NCI-H2196 treated with DMSO at 0.1 percent for 48 hours (cell line): ENCODE data around the gene KLF1.
"Not testable (repeated sequence)": the region's sequence is repeated elsewhere in the genome, so short reads cannot be mapped to it uniquely, and the experiment has no call there.

ENCODE experiments used
- DNase-seq: peaks from one replicate; lab custom pipeline; 2025; ENCODE audit not compliant: unreplicated experiment; lab: John Stamatoyannopoulos, UW

The KLF1 gene

DNA sequence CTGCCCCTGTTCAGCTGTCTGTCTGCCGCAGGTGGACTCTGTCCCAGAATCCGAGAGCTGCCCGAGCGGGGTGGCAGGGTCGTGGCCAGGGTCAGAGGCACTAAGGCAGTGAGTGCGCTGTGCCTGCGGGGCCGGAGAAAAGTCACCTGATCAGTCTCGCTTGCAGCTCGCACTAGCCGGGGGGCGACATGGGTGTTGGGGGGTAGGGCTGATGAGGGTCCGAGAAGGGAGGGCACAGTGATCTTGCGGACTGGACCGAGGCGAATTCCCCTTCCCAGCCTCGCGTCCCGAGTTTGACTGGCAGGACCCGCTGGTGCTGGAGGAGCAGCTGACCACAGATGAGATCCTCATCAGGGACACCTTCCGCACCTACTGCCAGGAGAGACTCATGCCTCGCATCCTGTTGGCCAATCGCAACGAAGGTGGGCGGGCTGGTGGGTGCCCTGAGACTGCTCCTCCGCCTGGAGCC is 4.6 kb upstream of the KLF1 start:
- DNase-seq, result no peak

DNA sequence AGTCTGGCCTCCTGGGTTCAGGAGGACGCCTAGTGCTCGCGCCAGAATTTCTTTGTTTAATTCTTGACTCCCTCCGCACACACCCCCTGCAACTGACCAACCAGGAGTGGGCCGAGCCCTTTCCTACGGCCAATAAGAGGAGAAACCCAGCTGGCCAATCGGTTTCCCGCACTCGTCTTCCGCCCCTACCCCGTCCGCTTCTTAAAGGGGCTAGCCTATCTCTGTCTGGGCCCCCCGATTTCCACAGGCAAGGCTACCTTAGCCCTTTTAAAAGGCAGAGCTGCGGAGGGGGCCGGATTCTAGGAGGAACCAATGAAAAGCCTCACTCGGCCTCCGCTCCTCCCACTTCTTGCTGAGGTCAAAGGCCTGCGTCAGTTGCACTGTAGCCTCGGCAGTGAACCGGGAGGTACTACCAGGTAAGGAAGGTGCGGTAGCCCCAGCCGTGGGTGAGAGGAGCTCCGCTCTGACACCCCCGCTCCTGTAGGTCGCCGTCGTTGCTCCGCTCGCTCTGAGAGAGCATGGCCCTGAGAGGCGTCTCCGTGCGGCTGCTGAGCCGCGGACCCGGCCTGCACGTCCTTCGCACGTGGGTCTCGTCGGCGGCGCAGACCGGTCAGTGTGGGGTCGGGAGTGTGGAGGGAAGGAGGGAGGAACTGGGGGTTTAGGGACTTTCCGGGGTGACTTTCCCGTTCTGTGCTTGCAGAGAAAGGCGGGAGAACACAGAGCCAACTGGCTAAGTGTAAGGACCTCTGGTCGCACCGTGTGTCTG is 4.0 kb upstream of the KLF1 start, which contains the start of gene GCDH:
TSS of gene GCDH (plus strand) at position 374 of the 766 bp plus-strand sequence. CDS start at position 519, 145 bp downstream.
- peak; percentile 100 for DNase-seq

DNA sequence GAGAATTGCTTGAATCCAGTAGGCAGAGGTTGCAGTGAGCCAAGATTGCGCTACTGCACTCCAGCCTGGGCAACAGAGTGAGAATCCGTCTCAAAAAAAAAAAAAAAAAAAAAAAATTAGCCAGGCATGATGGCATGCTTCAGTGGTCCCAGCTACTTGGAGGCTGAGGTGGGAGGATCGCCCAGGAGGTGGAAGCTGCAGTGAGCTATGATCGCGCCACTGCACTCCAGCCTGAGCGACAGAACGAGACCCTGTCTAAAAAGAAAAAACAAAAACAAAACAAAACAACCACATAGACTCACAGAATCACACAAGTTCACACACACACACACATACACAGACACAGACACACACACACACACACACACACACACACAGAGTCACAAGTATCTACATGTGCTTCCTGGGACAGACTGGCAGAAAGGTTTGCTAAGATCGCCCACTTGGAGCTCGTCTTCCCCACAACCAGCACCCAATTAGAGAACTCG is 3.3 kb upstream of the KLF1 start:
- DNase-seq, result not testable (repeated sequence)

GRCh38 chr19:12888006-12888603 is 1.1 kb upstream of the KLF1 start:
- DNase-seq, result no peak

DNA sequence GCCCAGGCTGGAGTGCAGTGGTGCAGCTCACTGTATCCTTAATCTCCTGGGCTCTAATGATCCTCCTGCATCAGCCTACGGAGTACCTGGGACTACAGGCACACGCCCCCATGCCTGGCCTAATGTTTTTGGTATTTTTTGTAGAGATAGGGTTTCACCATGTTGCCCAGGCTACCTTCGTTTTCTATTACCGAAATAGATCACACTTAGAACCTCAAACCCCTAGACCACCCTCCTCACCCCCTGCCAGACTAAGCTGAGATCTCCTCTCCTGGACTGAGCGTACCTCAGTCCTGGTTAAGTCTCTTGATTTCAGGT is 391 bp downstream of the KLF1 start:
- no peak for DNase-seq

DNA sequence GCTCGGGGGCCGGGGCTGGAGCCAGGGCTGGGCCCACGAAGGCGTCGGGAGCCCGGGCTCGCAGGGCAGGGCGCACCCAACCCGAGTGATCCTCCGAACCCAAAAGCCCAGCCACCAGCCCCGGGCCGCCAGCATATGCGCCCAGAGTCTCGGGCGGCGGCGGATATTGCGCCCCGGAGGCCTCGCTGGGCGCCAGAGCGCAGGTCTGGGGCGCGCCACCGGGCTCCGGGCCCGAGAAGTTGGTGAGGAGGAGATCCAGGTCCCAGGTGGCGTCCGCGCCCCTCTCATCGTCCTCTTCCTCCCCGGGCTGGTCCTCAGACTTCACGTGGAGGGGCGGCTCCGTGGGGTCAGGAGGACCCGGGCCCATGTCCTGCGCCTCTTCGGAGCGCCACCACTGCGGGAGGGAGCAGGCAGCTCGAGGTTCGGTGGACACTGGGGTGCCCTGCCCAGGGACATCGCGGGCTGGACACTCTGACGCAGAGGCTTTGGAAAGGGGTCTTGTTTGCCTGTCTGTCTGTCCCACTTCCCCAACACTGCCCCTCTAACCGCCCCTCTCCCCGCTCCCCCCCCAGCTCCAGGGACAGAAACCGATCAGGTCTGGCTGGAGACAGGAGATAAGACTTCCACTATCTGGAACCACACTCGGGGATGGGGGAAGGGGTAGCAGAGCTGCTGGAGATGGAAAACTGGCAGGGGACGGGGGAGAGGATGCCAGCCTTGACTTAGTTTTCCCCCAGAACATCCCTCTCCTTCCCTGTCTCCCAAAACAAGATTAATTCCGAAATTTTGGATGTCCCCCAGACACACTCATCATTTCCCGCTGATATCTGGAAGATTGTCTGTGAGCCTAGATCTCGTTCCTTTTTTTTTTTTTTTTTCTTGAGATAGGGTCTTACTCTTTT is 1.0 kb downstream of the KLF1 start:
- no peak for DNase-seq

- DNase-seq, result peak; percentile 82
Observed at GRCh38 chr19:12884926-12885748, 1.9 kb downstream of the KLF1 start.

- DNase-seq, result no peak
Observed at GRCh38 chr19:12884627-12884925, 2.4 kb downstream of the KLF1 start.

DNA sequence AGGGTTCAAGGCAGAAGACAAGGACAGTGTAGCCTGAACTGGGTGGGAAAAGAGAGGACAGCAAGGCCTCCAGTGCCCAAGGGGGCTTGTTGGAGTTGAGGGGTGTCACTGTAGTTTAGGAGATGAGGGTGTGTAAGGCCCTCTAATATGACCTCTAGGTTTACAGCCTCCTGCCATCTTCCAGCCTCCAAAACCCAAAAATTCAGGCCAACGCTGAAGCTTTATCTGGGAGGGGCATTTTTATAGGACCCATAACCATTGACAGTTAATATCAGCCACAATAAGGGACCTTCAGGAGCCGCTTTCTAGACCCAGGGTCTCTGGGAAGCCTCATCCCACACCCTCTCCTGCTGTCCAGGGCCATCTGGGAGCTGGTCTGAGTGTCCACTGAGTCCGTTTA is 2.8 kb downstream of the KLF1 start:
- DNase-seq, result no peak

- DNase-seq, result no peak
Observed at GRCh38 chr19:12882589-12882988, 4.4 kb downstream of the KLF1 start.

DNA sequence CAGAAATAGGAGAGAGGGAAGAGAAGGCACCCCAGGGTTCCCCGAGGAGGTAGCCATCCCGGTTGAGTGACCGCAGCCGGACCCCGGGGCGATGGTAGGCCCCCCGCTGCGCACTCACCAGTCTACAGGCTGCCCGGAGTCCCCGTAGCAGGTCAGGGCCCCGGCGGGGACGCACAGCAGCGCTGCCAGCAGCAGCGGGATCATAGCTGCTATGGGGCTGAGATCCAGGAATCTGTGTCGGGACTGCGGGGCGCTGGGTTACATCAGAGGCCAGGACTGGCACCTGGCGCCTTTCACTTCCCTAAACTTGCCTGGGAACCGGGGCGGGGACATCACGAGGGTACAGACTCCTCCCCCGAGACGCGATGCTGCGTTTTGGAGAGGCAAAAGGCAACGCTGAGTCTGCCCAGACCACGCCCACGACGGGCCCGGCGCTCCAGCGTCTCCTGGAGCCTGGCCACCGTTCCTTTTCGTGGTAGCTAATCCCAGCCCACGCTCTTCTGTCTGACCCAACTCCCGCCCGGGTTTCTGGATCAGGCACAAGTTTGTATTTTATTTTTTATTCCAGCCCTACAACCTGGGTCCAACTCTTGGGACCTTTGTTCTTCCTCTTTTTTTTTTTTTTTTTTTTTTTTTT is 5.7 kb downstream of the KLF1 start, which contains the start of gene DNASE2:
TSS of gene DNASE2 (minus strand) at position 278 of the 637 bp plus-strand sequence. CDS start at position 204, 74 bp downstream.
- peak; percentile 92 for DNase-seq

- no peak for DNase-seq
Observed at GRCh38 chr19:12880551-12881171, 6.3 kb downstream of the KLF1 start.

DNA sequence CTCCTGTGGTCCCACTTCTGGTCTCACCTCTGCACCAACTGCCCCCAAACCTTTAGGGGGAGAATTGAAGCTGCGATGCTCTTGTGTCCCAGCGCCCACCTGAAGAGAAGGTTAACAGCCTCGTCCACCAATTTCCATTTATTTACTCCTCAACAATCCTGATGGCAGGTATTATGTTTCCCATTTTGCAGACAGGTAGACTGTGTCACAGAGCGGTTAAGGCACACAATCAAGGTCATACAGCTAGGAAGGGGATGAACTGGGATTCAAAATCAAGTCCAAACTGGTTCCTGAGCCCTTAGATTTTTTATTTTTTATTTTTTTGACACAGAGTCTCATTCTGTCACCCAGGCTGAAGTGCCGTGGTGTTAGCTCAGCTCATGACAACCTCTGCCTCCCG is 11.9 kb downstream of the KLF1 start:
- no peak for DNase-seq

GRCh38 chr19:12873891-12874745 is 12.9 kb downstream of the KLF1 start:
- no peak for DNase-seq

- DNase-seq, result no peak
Observed at GRCh38 chr19:12872941-12873890, 13.8 kb downstream of the KLF1 start.

- no peak for DNase-seq
Observed at GRCh38 chr19:12872255-12872654, 14.7 kb downstream of the KLF1 start.

GRCh38 chr19:12871681-12872080 is 15.3 kb downstream of the KLF1 start:
- no peak for DNase-seq
